Vagina (tissue), 2 donors: ENCODE results near the gene DHX29.

Experiments
- POLR2AphosphoS5 ChIP-seq, 2 donors: sonication (generic); formaldehyde crosslinking; IDR thresholded peaks; one replicate each; pipeline ENCODE4 v1.9.0; 2017; ENCODE audit warnings: antibody characterized with exemption in 2 of 2, mild to moderate bottlenecking in 2 of 2, low read depth in 1 of 2; ENCODE audit not compliant: insufficient read depth in 1 of 2
- TF ChIP-seq, protein P1 (sequence below), 3 experiments: fragments of 450-650 bp in 2 of 3; fragments of 200-600 bp in 1 of 3; sonication (generic) in 1 of 3; IDR thresholded peaks; one replicate each; pipeline ENCODE4 v1.5.1; 2017 to 2019; ENCODE audit warnings: antibody characterized with exemption in 3 of 3, mild to moderate bottlenecking in 2 of 3, moderate library complexity in 2 of 3

DNA sequence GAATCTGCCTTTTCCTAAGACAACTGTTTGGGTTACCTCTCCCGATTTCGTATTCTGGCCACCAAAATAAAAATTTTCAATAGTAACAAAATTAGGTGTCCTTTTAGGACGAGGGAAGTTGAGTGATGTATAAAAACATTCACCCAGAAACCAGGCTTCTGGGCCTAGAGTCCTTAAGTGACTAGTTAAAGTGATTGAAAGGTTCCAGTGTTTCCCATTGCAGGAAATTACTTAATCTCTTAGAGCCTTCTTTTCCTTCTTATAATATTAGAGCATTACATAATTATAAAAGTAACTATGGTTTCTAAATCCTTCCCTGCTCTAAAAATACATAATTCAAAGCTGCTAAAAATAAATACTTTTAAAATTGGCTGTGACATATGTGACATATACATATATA lies 87.7 kb downstream of the DHX29 start:
- TF ChIP-seq, protein P1, sequence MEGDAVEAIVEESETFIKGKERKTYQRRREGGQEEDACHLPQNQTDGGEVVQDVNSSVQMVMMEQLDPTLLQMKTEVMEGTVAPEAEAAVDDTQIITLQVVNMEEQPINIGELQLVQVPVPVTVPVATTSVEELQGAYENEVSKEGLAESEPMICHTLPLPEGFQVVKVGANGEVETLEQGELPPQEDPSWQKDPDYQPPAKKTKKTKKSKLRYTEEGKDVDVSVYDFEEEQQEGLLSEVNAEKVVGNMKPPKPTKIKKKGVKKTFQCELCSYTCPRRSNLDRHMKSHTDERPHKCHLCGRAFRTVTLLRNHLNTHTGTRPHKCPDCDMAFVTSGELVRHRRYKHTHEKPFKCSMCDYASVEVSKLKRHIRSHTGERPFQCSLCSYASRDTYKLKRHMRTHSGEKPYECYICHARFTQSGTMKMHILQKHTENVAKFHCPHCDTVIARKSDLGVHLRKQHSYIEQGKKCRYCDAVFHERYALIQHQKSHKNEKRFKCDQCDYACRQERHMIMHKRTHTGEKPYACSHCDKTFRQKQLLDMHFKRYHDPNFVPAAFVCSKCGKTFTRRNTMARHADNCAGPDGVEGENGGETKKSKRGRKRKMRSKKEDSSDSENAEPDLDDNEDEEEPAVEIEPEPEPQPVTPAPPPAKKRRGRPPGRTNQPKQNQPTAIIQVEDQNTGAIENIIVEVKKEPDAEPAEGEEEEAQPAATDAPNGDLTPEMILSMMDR (IDR thresholded peaks at IDR 0.05) = no peak
- TF ChIP-seq POLR2AphosphoS5 (IDR thresholded peaks at IDR 0.05; ENCODE audit: insufficient read depth in 1 of 2, low read depth in 1 of 2) = no peak
